Muscle layer of colon (tissue), 2 donors: ENCODE data around the gene CDK5R2.

ENCODE experiments used
- H3K27ac ChIP-seq: one replicate; pipeline ENCODE4 v1.7.0; 2013; ENCODE audit warnings: low read depth, mild to moderate bottlenecking, low read length, moderate library complexity
- H3K27me3 ChIP-seq, 2 donors: one replicate each; pipeline ENCODE4 v1.7.0; 2013; ENCODE audit warnings: low read length in 2 of 2, mild to moderate bottlenecking in 2 of 2; ENCODE audit not compliant: insufficient read depth in 2 of 2, control insufficient read depth in 1 of 2
- H3K36me3 ChIP-seq: one replicate; pipeline ENCODE4 v1.7.0; 2013; ENCODE audit warnings: mild to moderate bottlenecking, low read length; ENCODE audit not compliant: insufficient read depth
- H3K4me1 ChIP-seq: one replicate; pipeline ENCODE4 v1.7.0; 2013; ENCODE audit warnings: mild to moderate bottlenecking, low read length; ENCODE audit not compliant: insufficient read depth
- H3K4me3 ChIP-seq, 2 donors: one replicate each; pipeline ENCODE4 v1.7.0; 2013; ENCODE audit warnings: low read length in 2 of 2, low read depth in 1 of 2, mild to moderate bottlenecking in 1 of 2, moderate library complexity in 1 of 2
- H3K9ac ChIP-seq: one replicate; pipeline ENCODE4 v1.7.0; 2013; ENCODE audit warnings: low read length
- H3K9me3 ChIP-seq: one replicate; pipeline ENCODE4 v1.7.0; 2013; ENCODE audit warnings: mild to moderate bottlenecking, low read length
- donor health status: abdominal sarcoma.
- donor health status: Adenocarcinoma of cecum.

The CDK5R2 gene

DNA sequence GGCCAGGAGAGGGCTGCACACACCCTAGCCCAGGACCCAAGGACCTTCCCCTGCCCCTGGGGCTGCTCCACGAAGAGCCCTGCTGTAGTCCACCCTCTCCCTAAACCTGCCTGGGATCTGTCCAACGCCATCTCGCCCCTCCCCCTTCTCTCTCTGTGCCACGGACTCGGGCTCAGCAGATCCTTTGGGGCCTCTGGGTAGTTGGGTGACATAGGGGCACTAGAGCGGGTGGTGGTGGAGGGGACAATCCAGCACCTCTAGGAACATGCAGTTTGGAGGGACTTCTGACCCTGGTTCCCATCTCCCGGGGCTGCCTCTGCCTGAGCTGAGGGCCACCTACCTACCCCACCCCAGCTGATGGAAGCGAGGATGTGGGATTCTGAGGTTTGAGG is 41.1 kb downstream of the CDK5R2 start:
- Histone ChIP-seq H3K36me3 (no peaks in the 10 kb centered on the region), H3K4me1 (peaks cover 13% of the 10 kb centered on the region), H3K9ac (no peak overlapping the region), H3K27me3 (peaks cover 57 to 80% of the 10 kb centered on the region in 2 donors), H3K4me3 (no peak overlapping the region), H3K27ac (no peak overlapping the region), H3K9me3 (no peaks in the 10 kb centered on the region)

GRCh38 chr2:219001100-219001576 is 41.7 kb downstream of the CDK5R2 start:
- Histone ChIP-seq H3K36me3 (no peaks in the 10 kb centered on the region), H3K4me1 (peaks cover 8% of the 10 kb centered on the region), H3K27me3 (peaks cover 52 to 82% of the 10 kb centered on the region in 2 donors), H3K9ac (no peak overlapping the region), H3K4me3 (no peak overlapping the region), H3K9me3 (no peaks in the 10 kb centered on the region), H3K27ac (no peak overlapping the region)

GRCh38 chr2:219001577-219002394 is 42.3 kb downstream of the CDK5R2 start:
- peaks cover 46 to 77% of the 10 kb centered on the region in 2 donors for H3K27me3 ChIP-seq
- H3K4me1 ChIP-seq: peaks cover 3% of the 10 kb centered on the region
- H3K27ac ChIP-seq: no peak overlapping the region
- H3K4me3 ChIP-seq: no peak overlapping the region
- H3K36me3 ChIP-seq: no peaks in the 10 kb centered on the region
- H3K9ac ChIP-seq: no peak overlapping the region
- H3K9me3 ChIP-seq: no peaks in the 10 kb centered on the region

- no peak overlapping the region for H3K4me3 ChIP-seq
- no peaks in the 10 kb centered on the region for H3K36me3 ChIP-seq
- H3K4me1 ChIP-seq: peaks cover 3% of the 10 kb centered on the region
- no peak overlapping the region for H3K27ac ChIP-seq
- peaks cover 41 to 77% of the 10 kb centered on the region in 2 donors for H3K27me3 ChIP-seq
- no peak overlapping the region for H3K9ac ChIP-seq
- H3K9me3 ChIP-seq: no peaks in the 10 kb centered on the region
These were observed 43.2 kb downstream of the CDK5R2 start for GRCh38 chr2:219002395-219003266.

DNA sequence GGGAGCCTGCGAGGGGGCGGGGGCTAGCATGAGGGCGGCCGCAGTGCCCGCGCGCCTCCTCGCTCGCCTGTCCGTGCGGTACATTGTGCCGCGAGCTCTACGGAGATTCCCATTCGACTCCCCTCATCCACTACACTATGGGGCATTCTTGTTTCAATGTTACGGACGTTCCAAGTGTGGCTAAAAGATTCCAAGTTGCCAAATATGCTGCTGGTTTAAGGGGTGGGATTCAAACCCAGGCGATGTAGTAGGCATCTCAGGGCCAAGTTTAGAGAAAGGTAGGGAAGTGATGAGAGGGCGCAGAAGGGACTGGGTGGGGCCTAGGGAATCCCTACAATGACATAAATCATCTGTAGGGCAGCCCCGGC is 43.8 kb downstream of the CDK5R2 start:
- Histone ChIP-seq H3K27ac (no peak overlapping the region), H3K4me1 (peaks cover 3% of the 10 kb centered on the region)

DNA sequence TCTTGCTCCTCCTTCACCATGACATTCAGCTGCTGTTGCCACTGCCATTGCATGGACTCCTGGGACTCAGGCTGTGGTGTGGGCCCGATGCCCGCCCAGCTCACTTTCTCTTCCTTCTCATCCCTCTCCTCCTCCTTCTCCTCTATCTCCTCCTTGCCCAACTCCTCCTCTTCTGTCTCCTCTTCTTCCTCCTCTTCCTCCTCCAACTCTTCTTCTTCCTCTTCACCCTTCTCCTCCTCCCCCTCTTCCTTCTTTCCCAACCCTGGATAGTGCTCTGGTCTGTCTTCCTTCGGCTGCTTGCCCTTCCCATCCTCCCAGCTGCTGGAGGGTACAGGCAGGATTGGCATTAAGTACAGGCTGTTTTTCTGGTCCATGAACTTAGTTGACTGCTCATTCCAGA is 44.5 kb downstream of the CDK5R2 start:
- H3K27ac ChIP-seq: no peak overlapping the region
- H3K9me3 ChIP-seq: no peaks in the 10 kb centered on the region
- H3K9ac ChIP-seq: no peak overlapping the region
- peaks cover 3% of the 10 kb centered on the region for H3K4me1 ChIP-seq
- H3K27me3 ChIP-seq: peaks cover 41 to 71% of the 10 kb centered on the region in 2 donors
- no peak overlapping the region for H3K4me3 ChIP-seq
- no peaks in the 10 kb centered on the region for H3K36me3 ChIP-seq

More for the DNA sequence above, 43.8 kb downstream of the CDK5R2 start:
- H3K27me3 ChIP-seq: peaks cover 41 to 74% of the 10 kb centered on the region in 2 donors
- no peak overlapping the region for H3K4me3 ChIP-seq
- H3K9ac ChIP-seq: no peak overlapping the region
- H3K9me3 ChIP-seq: no peaks in the 10 kb centered on the region
- H3K36me3 ChIP-seq: no peaks in the 10 kb centered on the region

DNA sequence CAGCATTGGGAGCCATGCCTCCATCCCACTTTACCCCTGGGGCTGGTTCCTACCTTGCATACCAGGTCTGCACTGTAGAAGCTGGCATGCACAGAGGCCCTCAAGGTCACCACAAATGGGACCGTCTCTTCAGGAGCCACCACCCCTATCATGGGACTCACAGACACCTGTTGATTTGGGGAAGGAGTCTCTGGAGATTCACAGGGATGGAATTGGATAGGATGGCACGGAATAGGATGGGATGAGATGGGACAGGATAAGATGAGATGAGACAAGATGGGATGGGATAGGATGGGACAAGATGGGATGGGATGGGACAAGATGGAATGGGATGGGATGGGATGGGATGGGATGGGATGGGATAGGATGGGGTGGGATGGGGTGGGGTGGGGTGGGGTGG is 49.8 kb downstream of the CDK5R2 start:
- H3K4me3 ChIP-seq: no peak overlapping the region

GRCh38 chr2:219010162-219010756 is 50.8 kb downstream of the CDK5R2 start:
- no peaks in the 10 kb centered on the region for H3K4me1 ChIP-seq
- H3K27me3 ChIP-seq: peaks cover 0 to 13% of the 10 kb centered on the region in 2 donors
- no peaks in the 10 kb centered on the region for H3K9me3 ChIP-seq
- no peaks in the 10 kb centered on the region for H3K36me3 ChIP-seq
- H3K9ac ChIP-seq: no peak overlapping the region
- H3K27ac ChIP-seq: no peak overlapping the region
- H3K4me3 ChIP-seq: no peak overlapping the region

More for the DNA sequence above, 49.8 kb downstream of the CDK5R2 start:
- Histone ChIP-seq H3K4me1 (no peaks in the 10 kb centered on the region), H3K36me3 (no peaks in the 10 kb centered on the region), H3K9me3 (no peaks in the 10 kb centered on the region), H3K27me3 (peaks cover 3 to 22% of the 10 kb centered on the region in 2 donors), H3K27ac (no peak overlapping the region), H3K9ac (no peak overlapping the region)

- Histone ChIP-seq H3K9me3 (no peaks in the 10 kb centered on the region), H3K36me3 (no peaks in the 10 kb centered on the region), H3K4me3 (no peak overlapping the region), H3K4me1 (no peaks in the 10 kb centered on the region), H3K27me3 (peaks cover 0 to 7% of the 10 kb centered on the region in 2 donors), H3K27ac (no peak overlapping the region), H3K9ac (no peak overlapping the region)
These were observed 51.4 kb downstream of the CDK5R2 start for GRCh38 chr2:219010873-219011272.
